Prostate gland (tissue), 2 donors: ENCODE data around the gene TRAPPC3L. TPM values are rescaled to one million over a fixed set of nuclear protein-coding genes. Genes with fewer than 3 reads are reported as not detected.

Source experiments
- DNase-seq: peaks from one replicate; pipeline ENCODE4 v3.0.0-alpha.2; 2019; ENCODE audit warnings: low spot score
- H3K27ac ChIP-seq, 2 donors: fragments of 200-600 bp; sonication (generic); 2 replicates each; pipeline ENCODE4 v1.5.1; 2017 to 2019
- H3K27me3 ChIP-seq: fragments of 200-600 bp; sonication (generic); replicated peaks from 2 replicates; pipeline ENCODE4 v1.5.1; 2019; ENCODE audit not compliant: insufficient read depth
- H3K36me3 ChIP-seq, 2 donors: fragments of 200-600 bp; sonication (generic); 1 replicate in 1 of 2; 2 replicates in 1 of 2; pipeline versions ENCODE4 v1.5.1 to v1.8.1; 2017 to 2019
- H3K4me1 ChIP-seq: fragments of 200-600 bp; sonication (generic); replicated peaks from 2 replicates; pipeline ENCODE4 v1.5.1; 2019
- H3K4me3 ChIP-seq, 2 donors: fragments of 200-600 bp; sonication (generic); 2 replicates each; pipeline ENCODE4 v1.5.1; 2017 to 2019
- H3K9me3 ChIP-seq: fragments of 200-600 bp; sonication (generic); 2 replicates; pipeline ENCODE4 v1.5.1; 2017
- CTCF ChIP-seq, 4 experiments: fragments of 200-600 bp in 2 of 4; fragments of 450-650 bp in 2 of 4; sonication (generic) in 2 of 4; IDR thresholded peaks; 1 replicate in 3 of 4; 2 replicates in 1 of 4; pipeline ENCODE4 v1.5.1; 2016 to 2019; ENCODE audit warnings: antibody characterized with exemption in 4 of 4, mild to moderate bottlenecking in 2 of 4, moderate library complexity in 2 of 4
- POLR2A ChIP-seq: fragments of 450-650 bp; IDR thresholded peaks from one replicate; pipeline ENCODE4 v1.6.1; 2016; ENCODE audit warnings: antibody characterized with exemption, mild to moderate bottlenecking
- POLR2AphosphoS5 ChIP-seq: sonication (generic); formaldehyde crosslinking; IDR thresholded peaks from one replicate; pipeline ENCODE4 v1.6.1; 2017; ENCODE audit warnings: antibody characterized with exemption
- WGBS: methylation state at CpG from one replicate; pipeline ENCODE4 v1.1.5; 2018; 5-methylcytosine and 5-hydroxymethylcytosine counted together
- intact Hi-C: fragments of 100-400 bp; cut with DNase I; formaldehyde crosslinking; loops from one replicate; pipeline ENCODE4 v1.14.2; 2022
- total RNA-seq, 2 donors: library from RNA; depleted of rRNA; stranded (reverse); fragments of >200 nt; gene quantifications; one replicate each; pipeline ENCODE4 v1.1.0, GENCODE V29; 2016

Gene TRAPPC3L
- total RNA-seq, 2 donors from 2014 or later = not detected

GRCh38 chr6:116492331-116493067 is 53.0 kb downstream of the TRAPPC3L start:
- 80% methylated on average over 6 of the region's 6 CpGs for WGBS
- no peaks in the 10 kb centered on the region for H3K27me3 ChIP-seq
- intact Hi-C loops = no loop called here
- H3K9me3 ChIP-seq = no peaks in the 10 kb centered on the region
- no peak for TF ChIP-seq POLR2AphosphoS5
- no peak for TF ChIP-seq CTCF (IDR thresholded peaks at IDR 0.05)
- TF ChIP-seq POLR2A = no peak
- H3K4me3 ChIP-seq = no peak overlapping the region
- H3K27ac ChIP-seq = no peak overlapping the region
- DNase-seq = no peak
- no peaks in the 10 kb centered on the region for H3K36me3 ChIP-seq
- no peaks in the 10 kb centered on the region for H3K4me1 ChIP-seq

GRCh38 chr6:116491610-116492330 is 53.7 kb downstream of the TRAPPC3L start:
- H3K27ac ChIP-seq = no peak overlapping the region
- TF ChIP-seq POLR2A (no peak), CTCF (IDR thresholded peaks at IDR 0.05) (no peak), POLR2AphosphoS5 (no peak)
- H3K4me3 ChIP-seq = no peak overlapping the region
- no peaks in the 10 kb centered on the region for H3K4me1 ChIP-seq
- H3K27me3 ChIP-seq = no peaks in the 10 kb centered on the region
- H3K9me3 ChIP-seq = no peaks in the 10 kb centered on the region
- DNase-seq = no peak
- 77% methylated on average over 1 of the region's 1 CpG for WGBS
- intact Hi-C loops = no loop called here
- H3K36me3 ChIP-seq = no peaks in the 10 kb centered on the region

GRCh38 chr6:116485559-116486184 is 59.8 kb downstream of the TRAPPC3L start:
- WGBS = 76% methylated on average over 5 of the region's 5 CpGs
- Histone ChIP-seq H3K9me3 (no peaks in the 10 kb centered on the region), H3K4me1 (no peaks in the 10 kb centered on the region), H3K4me3 (no peak overlapping the region), H3K36me3 (no peaks in the 10 kb centered on the region), H3K27me3 (no peaks in the 10 kb centered on the region), H3K27ac (no peak overlapping the region)
- DNase-seq = no peak
- intact Hi-C loops = no loop called here
- TF ChIP-seq POLR2AphosphoS5 (no peak), CTCF (IDR thresholded peaks at IDR 0.05) (no peak), POLR2A (no peak)

- no peak for DNase-seq
- Histone ChIP-seq H3K4me3 (no peak overlapping the region), H3K27ac (no peak overlapping the region), H3K36me3 (no peaks in the 10 kb centered on the region), H3K4me1 (no peaks in the 10 kb centered on the region), H3K9me3 (no peaks in the 10 kb centered on the region), H3K27me3 (no peaks in the 10 kb centered on the region)
- intact Hi-C loops = no loop called here
- 29% methylated on average over 2 of the region's 2 CpGs for WGBS
- no peak for TF ChIP-seq POLR2A
- TF ChIP-seq CTCF (IDR thresholded peaks at IDR 0.05) = no peak
- TF ChIP-seq POLR2AphosphoS5 = no peak
Measured at GRCh38 chr6:116483616-116484015, 61.9 kb downstream of the TRAPPC3L start.
